ENCODE measurements around the gene CEACAM4.

DNA sequence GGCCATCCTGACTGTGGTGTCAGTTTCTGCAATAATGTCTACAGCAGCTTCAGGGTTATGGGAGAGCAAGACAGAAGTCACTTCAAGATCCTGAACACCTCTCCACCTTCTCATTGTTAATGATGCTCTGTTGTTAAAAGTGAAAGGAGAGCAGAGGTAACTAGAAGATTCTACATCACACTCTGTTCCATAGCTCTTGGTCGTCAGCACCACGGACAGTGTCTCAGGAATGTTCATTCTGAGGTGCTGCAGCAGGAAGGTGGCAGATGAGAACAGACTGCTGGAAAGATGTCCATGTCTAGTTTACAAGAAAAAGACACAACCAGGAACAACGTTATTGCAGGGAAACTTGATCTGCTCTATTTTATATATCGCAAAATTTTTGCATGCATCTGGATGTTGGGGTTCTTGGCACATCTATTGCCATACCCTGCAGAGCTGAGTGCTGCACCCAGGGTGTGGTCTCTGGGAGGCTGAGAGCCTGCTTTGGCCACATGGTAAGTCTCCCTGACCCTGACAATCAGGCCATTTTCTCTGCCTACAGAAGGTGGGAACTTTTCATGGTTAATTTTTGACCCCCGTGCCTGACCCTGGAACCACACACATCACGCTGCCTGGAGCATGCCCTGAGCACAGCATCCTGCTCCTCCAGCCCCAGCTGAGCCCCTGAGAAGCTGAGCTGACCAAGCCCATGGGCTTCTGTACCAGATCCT, 38.2 kb downstream of the CEACAM4 start:
- TF ChIP-seq POLR2A (IDR thresholded peaks at IDR 0.05): no peak
- TF ChIP-seq, protein P1, sequence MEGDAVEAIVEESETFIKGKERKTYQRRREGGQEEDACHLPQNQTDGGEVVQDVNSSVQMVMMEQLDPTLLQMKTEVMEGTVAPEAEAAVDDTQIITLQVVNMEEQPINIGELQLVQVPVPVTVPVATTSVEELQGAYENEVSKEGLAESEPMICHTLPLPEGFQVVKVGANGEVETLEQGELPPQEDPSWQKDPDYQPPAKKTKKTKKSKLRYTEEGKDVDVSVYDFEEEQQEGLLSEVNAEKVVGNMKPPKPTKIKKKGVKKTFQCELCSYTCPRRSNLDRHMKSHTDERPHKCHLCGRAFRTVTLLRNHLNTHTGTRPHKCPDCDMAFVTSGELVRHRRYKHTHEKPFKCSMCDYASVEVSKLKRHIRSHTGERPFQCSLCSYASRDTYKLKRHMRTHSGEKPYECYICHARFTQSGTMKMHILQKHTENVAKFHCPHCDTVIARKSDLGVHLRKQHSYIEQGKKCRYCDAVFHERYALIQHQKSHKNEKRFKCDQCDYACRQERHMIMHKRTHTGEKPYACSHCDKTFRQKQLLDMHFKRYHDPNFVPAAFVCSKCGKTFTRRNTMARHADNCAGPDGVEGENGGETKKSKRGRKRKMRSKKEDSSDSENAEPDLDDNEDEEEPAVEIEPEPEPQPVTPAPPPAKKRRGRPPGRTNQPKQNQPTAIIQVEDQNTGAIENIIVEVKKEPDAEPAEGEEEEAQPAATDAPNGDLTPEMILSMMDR (IDR thresholded peaks at IDR 0.05): no peak

Measured in esophagus squamous epithelium (tissue), 4 donors.